GM21786 (cell line): ENCODE results near the gene PC.
A peak's percentile ranks its signal among the peaks of the same experiment; 100 is the strongest.

Experiments used
- ATAC-seq: cut with Tn5 transposase; IDR thresholded peaks from one replicate; pipeline ENCODE4 v1.9.1; 2021; ENCODE audit not compliant: unreplicated experiment

The PC gene

DNA sequence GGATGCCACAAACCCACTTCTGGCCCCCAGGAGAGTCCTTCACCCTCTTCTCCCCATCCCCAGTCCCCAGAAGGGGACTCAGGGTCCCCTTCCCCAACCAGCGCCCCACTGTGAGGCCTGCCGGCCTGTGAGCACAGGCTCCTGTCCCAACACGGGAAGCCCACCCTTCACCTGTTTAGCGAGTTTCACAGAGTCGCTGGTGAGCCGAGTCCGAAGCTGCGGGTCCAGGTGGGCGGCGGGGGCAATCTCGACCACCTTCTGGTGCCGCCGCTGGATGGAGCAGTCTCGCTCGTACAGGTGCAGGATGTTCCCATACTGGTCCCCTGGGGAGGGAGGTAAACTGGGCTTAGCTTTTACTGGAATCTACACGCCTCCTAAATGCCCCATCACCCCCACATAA lies 88.1 kb downstream of the PC start:
- no peak for ATAC-seq

DNA sequence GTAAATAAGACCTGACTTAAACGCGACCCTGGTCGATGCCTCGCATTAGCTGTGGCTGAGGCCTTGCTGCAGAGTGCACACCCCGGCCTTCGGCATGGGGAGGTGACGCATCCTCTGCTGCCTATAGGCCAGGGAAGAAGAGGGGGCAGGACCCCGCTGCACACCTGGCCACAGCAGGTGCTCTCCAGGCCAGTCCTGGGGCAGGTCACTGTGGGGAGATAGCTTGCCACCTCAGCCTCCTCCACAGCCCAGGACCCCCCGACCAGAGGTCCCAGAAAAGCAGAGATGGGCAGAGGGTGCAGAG lies 88.7 kb downstream of the PC start:
- ATAC-seq = no peak

DNA sequence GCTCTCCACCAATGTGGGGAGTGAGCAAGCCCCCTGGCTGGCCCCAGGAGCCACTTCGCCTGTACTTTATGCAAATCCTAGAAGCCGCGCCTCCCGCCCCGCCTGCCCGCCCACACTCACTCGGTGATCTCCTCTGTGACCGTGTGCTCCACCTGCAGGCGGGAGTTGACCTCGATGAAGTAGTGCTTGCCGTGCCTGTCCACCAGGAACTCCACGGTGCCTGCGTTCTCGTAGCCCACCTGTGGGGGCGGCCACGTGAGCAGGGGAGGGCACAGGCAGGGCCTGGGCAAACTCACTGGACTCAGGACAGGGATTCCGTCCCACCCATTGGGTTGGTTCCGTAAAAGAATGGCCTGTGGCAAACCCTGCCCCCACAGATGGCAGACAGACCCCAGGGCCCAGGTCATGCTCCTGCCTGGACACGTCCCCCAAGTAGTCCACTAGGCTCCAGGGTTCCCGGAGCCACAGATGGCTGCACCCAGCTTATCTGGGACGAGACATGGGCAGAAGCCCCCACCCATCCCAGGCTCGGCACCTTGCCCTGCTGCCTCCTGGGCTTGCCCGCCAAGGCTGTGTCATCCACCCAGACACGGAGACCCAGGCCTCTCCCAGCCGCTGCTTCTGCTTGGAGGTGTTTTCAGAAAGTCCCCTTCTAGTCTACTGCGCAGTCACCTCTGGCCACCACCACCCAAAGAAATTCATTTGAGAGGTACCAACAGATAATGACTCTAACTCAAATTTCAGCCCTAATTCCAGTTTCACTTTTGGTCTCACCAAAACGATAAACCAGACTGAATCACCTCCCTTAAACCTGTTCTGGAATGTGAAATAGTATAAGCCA lies 89.2 kb downstream of the PC start:
- ATAC-seq = peak; percentile 86

DNA sequence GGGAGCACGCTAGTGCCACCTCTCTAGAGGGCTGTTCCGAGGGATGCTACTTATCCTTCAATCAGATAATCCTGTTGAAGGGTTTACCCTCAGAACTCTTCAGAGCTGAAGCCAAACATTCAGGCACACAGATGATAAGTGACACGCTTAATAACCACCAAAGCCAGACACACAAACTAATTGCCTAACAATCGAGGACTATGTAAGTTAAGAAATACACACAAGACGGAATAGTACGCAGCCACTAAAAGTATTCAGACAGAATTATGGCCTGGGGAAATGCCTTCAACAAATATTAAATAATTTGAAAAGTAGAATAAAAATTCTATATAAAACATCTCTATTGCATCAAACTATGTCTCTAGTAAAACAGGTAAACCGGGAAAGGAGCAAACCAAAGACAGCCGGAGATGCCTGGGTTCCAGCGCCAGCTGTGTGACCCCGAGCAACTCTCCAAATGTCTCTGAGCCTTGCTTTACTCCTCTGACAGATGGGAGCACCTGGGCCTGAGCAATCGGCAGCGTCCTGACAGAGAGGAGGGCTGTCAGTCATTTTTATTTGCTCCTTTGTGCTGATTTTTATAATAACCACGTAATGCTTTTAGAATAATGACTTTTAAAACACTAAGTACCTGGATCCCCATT lies 90.0 kb downstream of the PC start:
- no peak for ATAC-seq

DNA sequence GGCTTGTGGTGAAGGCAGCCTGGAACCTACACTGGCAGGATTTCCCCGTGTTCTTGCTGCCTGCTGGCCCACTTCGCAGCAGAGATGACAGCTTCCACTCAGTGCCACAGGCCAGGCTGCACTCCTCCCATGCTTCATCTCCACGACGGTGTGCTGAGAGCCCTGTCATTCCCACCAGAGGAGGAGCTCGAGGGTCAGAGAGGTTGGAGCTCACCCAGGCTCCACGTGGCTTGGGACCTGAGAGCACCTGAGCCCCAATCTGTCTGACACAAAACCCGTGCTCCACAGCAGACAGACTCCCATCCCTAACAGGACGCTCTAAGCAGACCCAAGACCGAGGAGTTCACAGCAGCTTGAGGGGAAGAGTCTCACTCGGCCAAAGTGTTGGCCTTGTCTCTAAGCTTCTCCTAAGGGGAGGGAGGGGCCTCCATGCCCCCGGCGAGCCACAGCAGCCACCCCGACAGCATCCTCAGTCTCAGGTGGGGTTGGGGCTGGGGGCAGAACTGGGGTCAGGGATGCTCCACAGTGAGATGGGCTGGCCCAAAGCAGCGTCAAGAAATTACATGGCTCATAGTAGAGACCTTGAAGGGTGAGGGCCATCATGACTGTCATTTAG lies 90.7 kb downstream of the PC start:
- ATAC-seq = no peak

DNA sequence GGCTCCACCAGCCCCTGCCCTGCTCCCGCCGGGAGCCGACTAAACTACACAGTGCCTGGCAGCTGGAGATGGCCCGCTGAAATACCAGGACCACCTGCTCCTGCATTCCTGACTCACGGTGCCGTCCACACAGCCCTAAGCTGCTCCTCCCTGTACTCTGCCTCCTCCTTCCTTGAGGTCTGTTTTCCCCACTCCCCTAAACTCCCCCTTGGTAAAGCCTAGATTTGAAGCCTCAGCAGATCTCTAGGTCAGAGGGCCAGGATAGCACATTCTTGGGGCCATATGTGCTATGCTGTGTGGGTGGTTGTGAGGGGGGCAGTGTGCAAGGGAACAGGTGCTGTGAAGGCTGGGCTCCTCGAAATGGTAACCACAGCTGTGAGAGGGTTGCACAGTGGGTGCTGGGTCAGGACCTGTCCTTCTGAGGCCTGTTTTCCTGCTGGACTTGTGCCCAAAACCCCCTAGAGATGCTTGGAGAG lies 91.6 kb downstream of the PC start:
- ATAC-seq = no peak

DNA sequence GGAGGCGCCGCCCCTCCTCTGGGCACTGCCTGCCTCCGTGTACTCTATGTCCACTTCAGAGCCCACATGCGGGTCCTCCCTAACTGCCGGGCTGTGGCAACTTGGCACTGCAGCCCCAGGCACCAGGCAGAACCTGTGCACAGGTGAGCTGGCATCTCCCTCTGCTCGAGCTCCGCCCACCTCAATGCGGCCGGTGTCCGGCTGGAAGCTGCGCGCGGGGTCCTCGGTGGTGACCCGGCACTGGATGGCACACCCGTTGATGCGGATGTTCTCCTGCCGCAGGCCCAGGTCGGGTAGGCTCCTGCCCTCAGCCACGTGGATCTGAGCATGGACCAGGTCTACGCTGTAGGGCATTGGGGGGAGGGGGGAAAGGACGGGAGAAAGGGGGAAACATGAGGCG lies 92.2 kb downstream of the PC start:
- no peak for ATAC-seq

DNA sequence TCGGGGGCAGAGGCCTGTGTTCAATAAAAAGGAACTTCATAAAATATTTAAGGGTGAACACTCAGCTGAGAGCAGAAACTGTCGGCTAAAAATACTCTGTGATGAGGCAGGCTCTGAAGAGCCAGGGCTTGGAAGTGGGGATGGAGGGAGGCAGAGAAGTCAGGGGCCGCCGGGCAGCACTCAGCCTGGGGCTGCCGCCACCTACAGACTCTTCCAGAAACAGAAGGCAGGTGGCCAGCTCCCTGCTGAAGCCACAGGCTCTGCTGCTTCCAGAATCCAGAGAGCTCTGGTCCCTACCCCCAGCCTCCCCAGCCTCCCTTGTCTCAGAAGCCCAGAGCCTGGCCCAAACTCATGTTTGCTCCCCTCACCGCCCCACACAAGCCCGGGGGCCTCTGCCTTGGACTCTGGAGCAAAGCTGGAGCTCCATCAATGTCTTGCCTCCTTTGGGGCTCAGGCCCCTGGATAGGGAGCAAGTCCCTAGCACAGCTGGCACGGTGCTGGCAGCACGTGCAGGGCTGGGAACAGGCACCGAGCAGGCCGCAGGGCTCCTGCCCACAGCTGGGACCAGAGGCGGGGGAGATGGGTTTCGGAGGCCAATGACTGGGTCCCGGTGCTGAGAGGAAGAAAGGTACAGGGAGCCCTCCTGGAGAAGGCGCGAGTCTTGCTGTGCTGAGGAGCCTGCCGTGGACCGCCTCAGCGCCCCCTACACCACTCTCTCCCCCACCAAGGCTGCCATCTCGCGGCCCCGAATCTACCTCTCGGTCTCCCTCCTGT lies 93.1 kb downstream of the PC start:
- no peak for ATAC-seq

DNA sequence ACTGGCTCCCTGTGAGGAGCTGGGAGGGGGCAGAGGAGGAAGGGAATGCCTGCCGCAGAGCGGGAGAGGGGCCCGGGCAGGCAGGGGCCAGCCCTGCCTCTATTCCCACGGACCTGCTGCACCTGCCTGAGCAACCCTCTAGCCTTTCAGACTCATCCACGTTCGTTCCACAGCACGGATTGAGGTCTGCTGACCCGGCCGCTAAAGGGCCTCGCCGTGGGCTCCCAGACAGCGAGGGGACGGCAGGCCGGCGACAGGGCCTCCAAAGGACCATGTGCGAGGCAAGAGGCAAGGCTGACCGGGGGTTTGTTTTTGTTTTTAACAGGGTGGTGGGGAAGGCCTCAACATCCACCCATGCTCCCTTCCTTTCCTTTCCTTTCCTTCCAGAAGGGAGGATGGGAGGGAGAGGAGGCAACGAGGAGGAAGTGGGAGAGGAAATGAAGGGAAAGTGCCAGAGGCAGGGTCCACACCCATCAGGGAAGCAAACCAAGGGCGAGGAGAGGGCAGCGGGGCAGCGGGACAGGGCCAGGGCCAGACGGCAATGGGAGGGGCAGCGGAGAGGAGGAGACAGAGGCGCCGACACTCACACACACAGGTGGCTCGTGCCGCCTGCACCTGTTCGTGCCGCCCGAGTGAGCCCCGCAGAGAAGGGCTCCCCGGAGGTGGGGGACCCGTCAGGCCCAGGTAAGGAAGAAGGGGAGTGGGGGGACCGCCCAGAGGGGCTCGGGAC lies 93.8 kb downstream of the PC start:
- no peak for ATAC-seq

DNA sequence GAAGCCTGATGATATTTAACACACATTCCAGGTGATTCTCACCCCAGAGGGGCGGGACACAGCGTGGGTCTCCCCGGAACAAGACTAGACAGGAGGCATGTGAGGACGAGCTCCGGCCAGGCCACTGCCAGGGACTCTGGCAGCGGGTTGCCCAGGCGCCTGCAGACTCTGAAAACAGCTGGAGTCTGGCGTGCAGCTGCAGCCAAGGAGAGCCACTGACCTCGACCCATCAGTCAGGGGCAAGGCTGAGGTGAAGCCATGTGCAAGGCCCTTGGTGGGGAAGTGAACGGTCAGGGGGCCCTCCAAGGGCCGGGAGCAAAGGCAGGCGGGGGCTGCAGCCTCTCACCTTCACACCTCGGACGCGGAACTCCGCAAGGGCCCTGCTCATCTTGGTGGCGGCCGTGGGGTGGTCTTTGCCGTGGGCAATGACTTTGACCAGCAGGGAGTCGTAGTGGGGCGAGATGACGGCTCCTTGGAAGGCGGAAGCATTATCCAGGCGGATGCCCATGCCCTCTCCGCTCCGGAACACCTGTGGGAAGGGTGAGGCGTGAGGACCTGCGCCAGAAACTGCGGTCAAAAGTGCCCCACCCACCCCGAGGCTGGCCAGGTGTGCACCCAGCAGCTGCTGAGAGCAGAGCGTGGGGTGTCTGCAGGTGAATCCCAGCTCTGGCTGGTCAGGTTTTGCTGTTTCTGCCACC lies 94.6 kb downstream of the PC start:
- no peak for ATAC-seq

DNA sequence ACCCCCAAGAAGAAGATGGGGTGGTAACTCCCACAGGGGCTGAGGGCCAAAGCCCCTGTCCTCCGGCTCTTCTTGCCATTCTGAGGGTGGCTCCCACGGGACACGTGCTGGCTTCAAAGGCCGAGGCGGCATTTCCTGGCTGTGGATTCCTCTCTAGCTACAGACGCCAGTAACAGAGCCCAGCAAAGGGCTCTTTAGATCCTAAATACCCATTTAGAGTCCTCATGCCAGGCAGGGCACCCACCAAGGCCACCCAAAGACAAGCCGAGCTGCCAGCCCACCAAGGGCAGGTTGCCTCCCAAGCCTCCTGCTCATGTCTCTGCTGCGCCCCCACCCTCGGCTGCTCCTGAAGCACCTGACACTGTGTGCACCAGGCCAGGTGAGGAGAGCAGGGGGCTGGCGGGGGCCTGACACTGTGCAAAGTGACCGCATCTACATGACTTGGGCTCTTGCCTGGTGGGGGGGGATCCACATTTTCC lies 95.6 kb downstream of the PC start:
- no peak for ATAC-seq

DNA sequence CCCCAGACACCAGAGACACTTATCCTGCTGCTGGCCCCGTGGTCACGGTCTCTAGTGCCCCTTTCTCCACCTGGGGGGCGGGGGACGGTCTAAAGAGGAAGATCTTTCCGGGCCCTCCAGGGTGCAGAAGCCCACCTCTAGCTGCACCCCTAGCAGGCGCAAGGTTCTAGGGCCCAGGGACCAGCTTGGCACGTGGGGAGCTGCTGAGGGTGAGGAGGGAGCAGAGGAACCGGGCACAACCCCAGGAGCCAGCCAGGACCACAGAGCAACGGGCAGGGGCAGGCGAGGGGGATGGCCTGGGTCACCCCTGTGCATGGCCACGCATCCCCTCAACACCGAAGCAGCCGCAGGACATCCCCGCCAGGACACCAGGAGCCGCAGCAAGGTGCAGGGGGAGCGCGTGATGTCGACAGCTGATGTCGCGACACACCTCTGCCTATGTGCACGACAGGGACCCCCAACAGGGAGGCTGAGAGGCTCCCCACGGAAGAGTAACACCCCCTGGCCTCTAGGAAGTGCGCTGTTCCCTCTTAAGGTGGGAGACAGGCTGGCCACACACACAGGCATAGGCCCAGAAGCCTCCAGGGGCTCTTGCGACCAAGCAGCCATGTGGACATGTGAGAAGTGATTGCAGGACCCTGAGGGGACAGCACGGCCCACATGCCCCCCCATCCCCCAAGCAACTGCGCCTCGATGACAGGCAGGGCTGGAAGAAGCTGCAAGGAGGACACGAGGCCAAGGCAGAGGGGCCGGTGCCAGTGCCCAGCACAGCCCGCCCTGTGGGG lies 96.2 kb downstream of the PC start:
- ATAC-seq = no peak

DNA sequence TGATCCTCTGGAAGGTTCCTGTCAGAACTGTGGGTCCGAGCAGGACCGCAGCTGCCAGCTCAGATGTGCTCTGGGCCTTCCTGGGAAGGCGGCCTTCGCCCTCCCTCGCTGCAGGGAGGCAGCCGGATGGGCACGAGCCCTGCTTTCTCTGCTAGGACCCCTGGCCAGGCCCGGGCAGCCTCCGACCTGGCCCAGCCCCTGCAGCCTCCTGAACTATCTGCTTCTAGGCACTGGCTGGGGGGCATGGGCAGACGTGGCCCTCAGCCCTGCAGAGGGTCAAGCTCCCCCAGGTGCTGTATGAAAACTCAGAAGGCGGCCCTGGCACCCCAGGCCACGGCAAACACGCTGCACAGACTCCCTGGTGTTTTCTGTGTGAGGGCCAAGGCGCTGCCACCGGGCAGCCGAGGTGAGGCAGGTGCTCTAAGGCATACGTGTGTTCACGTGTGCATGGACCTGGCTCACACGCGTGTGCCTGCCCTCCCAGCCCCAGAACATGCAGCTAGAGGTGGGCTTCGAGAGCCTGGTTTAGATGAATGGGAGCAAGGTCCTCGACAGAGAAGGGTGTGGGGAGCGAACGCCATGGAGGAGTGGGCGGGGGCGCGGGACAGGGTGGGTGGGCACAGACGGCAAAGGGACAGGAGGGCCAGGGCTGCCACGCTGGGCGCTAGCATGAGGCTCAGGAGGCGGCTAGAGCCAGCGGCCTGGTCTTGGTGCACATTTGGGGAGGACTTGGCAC lies 97.0 kb downstream of the PC start:
- no peak for ATAC-seq

DNA sequence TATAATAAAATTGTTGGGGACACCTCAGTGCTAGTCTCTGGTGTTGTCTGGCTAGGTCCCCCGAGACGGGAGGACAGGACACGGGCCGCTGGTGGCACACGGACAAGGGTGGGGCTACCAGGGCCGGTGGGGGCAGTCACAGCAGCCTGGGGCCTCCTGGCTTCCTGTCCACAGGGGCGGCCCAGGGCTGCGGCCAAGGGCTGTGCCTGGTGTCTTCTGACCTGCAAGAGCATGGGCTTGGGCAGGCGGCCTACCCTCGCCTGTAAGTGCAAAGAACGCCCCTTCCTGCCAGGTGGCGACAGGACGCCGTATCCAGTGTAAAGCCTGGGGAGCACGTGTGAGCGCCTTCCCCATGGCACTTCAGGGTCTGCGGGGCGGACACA lies 97.7 kb downstream of the PC start:
- ATAC-seq = no peak

DNA sequence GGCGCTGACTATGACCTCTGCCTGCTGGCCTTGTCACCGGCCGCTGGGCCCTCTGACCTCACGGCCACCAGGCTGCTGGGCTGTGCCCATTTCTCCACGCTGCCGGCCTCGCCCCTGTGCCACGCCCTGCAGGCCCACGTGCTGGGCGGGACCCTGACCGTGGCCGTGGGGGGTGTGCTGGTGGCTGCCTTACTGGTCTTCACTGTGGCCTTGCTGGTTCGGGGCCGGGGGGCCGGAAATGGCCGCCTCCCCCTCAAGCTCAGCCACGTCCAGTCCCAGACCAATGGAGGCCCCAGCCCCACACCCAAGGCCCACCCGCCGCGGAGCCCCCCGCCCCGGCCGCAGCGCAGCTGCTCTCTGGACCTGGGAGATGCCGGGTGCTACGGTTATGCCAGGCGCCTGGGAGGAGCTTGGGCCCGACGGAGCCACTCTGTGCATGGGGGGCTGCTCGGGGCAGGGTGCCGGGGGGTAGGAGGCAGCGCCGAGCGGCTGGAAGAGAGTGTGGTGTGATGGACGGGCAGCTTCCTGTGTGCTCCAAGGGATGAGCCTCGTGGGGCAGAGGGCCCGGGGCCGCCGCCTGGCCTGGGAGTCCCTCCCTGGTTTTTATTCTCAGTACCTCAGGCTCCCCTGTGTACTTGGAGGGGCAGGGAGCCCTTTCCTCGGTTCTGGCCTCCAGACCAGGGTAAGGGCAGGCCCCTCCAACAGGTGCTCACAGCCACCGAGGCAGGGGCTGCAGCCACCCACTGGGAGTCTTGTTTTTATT lies 98.3 kb downstream of the PC start:
- ATAC-seq = no peak

DNA sequence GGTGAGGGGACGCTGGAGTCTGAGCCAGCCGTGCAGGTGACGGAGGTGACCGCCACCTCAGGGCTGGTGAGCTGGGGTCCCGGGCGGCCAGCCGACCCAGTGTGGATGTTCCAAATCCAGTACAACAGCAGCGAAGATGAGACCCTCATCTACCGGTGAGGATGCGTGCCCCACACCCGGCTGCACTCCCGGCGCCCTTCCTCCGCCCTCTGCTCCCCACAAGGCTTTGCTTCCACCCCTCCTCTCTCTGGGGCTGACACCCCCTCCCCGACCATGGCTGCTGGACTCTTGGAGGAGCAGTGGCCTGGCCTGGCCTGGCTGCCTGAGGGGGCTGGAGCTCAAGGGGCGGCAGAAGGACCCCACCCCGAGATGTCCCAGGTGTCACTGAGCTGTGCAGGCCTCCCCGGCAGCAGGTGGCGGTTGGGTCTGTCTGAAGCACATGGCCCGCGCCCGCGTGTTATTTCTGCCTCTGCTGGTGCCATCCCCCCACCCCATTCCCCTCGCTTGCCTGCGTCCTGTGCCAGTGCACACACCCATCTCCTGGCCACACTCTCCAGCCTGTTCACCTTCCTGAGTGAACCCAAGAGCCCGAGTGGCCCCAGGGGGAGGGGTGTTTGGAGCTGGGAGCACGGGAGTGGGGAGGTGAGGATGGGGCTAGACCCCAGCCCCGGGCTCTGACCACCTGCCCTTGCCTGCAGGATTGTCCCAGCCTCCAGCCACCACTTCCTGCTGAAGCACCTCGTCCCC lies 99.1 kb downstream of the PC start:
- no peak for ATAC-seq

DNA sequence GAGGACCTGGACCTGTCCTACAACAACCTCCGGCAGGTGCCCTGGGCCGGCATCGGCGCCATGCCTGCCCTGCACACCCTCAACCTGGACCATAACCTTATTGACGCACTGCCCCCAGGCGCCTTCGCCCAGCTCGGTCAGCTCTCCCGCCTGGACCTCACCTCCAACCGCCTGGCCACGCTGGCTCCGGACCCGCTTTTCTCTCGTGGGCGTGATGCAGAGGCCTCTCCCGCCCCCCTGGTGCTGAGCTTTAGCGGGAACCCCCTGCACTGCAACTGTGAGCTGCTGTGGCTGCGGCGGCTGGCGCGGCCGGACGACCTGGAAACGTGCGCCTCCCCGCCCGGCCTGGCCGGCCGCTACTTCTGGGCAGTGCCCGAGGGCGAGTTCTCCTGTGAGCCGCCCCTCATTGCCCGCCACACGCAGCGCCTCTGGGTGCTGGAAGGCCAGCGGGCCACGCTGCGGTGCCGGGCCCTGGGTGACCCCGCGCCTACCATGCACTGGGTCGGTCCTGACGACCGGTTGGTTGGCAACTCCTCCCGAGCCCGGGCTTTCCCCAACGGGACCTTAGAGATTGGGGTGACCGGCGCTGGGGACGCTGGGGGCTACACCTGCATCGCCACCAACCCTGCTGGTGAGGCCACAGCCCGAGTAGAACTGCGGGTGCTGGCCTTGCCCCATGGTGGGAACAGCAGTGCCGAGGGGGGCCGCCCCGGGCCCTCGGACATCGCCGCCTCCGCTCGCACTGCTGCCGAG lies 99.8 kb downstream of the PC start:
- no peak for ATAC-seq
